Measurements from ENCODE around the gene PRDX5. TPM values are rescaled to one million over a fixed set of nuclear protein-coding genes. Genes with fewer than 3 reads are reported as not detected.

The PRDX5 gene
- total RNA-seq, 3 donors from 2014 or later, result 159 to 512 (median 353) TPM

DNA sequence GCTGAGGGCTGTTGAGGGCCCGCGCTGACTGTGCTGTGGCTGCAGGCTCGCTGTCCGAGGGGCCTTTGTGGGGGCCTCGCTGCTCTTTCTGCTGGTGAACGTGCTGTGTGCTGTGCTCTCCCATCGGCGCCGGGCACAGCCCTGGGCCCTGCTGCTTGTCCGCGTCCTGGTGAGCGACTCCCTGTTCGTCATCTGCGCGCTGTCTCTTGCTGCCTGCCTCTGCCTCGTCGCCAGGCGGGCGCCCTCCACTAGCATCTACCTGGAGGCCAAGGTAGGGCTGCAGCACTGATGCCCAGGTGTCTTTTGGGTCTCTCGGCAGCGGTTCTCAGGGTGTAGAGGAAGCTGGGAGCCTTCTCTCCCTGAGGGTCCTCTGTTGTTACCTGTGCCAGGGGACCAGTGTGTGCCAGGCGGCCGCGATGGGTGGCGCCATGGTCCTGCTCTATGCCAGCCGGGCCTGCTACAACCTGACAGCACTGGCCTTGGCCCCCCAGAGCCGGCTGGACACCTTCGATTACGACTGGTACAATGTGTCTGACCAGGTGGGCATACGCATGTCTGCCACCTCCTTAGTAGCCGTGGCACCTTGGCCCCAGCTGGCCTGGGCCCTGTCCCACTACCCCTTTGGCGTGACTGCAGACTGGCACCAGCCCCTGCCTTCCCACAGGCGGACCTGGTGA is 30.1 kb upstream of the PRDX5 start:
- no peak for DNase-seq
- intact Hi-C loops (cut with DNase I, micrococcal nuclease), result no loop called here

DNA sequence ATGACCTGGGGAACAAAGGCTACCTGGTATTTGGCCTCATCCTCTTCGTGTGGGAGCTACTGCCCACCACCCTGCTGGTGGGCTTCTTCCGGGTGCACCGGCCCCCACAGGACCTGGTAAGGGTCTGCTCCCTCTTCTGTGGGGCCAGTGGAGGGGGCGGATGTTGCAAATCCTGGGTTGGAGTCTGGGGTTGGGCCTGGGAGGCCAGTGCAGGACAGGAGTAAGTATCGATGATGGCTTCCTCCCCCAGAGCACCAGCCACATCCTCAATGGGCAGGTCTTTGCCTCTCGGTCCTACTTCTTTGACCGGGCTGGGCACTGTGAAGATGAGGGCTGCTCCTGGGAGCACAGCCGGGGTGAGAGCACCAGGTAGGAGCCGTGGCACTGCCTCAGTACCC is 29.6 kb upstream of the PRDX5 start:
- no peak overlapping the region for H3K4me3 ChIP-seq
- TF ChIP-seq, protein P1, sequence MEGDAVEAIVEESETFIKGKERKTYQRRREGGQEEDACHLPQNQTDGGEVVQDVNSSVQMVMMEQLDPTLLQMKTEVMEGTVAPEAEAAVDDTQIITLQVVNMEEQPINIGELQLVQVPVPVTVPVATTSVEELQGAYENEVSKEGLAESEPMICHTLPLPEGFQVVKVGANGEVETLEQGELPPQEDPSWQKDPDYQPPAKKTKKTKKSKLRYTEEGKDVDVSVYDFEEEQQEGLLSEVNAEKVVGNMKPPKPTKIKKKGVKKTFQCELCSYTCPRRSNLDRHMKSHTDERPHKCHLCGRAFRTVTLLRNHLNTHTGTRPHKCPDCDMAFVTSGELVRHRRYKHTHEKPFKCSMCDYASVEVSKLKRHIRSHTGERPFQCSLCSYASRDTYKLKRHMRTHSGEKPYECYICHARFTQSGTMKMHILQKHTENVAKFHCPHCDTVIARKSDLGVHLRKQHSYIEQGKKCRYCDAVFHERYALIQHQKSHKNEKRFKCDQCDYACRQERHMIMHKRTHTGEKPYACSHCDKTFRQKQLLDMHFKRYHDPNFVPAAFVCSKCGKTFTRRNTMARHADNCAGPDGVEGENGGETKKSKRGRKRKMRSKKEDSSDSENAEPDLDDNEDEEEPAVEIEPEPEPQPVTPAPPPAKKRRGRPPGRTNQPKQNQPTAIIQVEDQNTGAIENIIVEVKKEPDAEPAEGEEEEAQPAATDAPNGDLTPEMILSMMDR (IDR thresholded peaks at IDR 0.05), result no peak
- H3K9me3 ChIP-seq, result no peaks in the 10 kb centered on the region
- DNase-seq, result no peak
- peaks cover 30% of the 10 kb centered on the region for H3K4me1 ChIP-seq (ENCODE audit: low read depth)
- ATAC-seq, result no peak
- no peaks in the 10 kb centered on the region for H3K36me3 ChIP-seq (ENCODE audit: low read depth)
- intact Hi-C loops (cut with DNase I, micrococcal nuclease), result no loop called here

More for the DNA sequence above, 30.1 kb upstream of the PRDX5 start:
- TF ChIP-seq, protein P1 (IDR thresholded peaks at IDR 0.05), result no peak
- no peak overlapping the region for H3K4me3 ChIP-seq
- H3K36me3 ChIP-seq (ENCODE audit: low read depth), result no peaks in the 10 kb centered on the region
- no peaks in the 10 kb centered on the region for H3K9me3 ChIP-seq
- no peak for ATAC-seq
- peaks cover 35% of the 10 kb centered on the region for H3K4me1 ChIP-seq (ENCODE audit: low read depth)

DNA sequence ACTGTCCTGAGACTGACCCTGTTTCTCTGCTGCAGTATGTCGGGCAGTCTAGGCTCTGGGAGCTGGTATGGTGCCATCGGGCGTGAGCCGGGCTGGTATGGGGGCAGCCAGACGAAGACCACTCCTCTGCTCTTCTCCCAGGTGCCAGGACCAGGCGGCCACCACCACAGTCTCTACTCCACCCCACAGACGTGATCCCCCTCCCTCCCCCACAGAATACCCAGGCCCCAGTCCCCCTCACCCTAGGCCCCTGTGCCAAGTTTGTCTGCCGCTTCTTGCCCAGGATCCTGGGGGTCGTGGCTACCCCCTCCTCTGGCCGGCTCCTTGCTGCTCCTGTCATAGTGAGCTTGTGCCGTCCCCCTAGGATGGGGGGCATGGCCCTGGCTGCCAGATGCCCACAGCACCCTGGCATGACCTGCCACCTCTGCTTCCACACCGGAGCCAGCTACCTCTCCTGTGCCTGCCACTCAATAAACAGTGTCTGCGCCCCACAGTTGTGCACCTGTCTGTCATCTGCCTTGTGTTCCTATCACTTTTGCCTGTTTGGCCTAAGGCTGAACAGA is 28.8 kb upstream of the PRDX5 start:
- no peak for ATAC-seq
- DNase-seq, result no peak
- intact Hi-C loops (cut with DNase I, micrococcal nuclease), result no loop called here
- H3K4me3 ChIP-seq, result no peak overlapping the region
- no peaks in the 10 kb centered on the region for H3K36me3 ChIP-seq (ENCODE audit: low read depth)
- peaks cover 22% of the 10 kb centered on the region for H3K4me1 ChIP-seq (ENCODE audit: low read depth)
- TF ChIP-seq, protein P1 (IDR thresholded peaks at IDR 0.05), result no peak
- H3K9me3 ChIP-seq, result no peaks in the 10 kb centered on the region

DNA sequence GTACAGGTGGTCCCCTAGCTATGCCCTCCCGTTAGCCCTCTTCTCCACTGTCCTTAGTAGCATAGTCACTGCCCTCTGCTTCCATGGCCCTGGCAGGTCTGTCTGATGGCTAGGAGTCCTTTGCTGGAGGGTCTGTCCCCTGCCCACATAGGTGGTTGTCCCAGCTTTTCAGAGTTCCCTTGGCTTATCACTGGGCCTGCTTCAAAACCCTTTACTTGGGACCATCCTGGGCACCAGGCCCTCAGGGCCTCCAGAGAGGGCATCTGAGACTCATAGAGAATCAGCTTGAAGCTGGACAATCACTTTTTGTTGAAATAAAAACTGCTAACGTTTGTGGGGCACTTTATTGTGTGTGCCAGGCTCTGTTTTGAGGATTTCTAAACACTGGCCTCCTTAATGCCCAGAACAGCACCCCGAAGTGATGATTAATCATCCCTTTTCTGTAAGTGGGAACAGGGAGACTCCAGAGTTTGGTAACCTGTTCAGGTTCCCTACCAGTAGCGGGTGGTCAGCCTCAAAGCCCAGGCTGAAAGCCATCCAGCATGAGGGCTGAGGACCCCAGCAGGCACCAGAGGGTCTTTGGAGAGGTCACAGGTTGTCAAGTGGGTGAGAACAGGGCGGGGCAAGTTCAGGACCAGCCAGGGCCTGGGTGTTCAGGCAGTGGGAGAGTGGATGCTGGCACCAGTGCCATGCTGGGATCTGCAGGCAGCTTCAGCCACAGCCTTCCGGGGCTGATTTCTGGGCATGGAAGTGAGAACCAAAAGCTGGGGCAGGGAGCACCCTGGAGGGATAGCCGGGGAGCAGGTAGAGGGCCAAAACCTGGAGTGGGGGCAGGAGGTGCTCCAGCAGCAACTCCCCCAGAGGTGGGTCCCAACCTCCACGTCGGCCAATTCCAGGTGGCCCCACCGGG is 27.3 kb upstream of the PRDX5 start:
- Histone ChIP-seq H3K4me3 (no peak overlapping the region), H3K9me3 (no peaks in the 10 kb centered on the region), H3K4me1 (ENCODE audit: low read depth) (peaks cover 22% of the 10 kb centered on the region), H3K36me3 (ENCODE audit: low read depth) (no peaks in the 10 kb centered on the region)
- ATAC-seq (no peak), DNase-seq (no peak)
- TF ChIP-seq, protein P1 (IDR thresholded peaks at IDR 0.05), result no peak
- intact Hi-C loops (cut with DNase I, micrococcal nuclease), result no loop called here

DNA sequence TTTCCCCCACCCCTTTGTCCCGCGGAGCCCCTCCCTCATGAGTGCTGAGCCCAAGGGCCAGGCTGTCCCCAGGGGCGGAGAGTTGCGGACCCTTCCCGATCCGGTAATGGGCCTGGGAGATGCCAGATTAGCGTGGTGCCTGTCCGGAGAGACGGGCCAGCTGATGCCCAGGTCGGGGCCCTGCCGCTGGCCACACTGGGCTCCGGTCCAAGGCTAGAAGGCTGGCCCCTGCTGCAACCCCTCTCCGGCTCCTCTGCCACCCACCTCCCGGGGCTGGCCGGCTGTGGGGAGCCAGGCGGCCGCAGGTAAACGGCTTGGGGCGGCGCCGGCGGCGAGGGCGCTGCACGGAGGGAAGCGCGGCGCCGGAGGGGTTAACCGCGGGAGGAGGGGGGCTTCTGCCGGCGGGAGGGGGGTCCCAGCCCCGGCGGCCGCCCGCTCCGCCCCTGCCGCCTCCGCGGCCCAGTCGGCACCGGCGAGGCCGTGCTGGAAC is 26.6 kb upstream of the PRDX5 start, which contains the start of gene KCNK4:
TSS of gene KCNK4 (plus strand) at position 41 of the 490 bp plus-strand sequence. CDS start 1,717 bp downstream, outside the sequence.
- ATAC-seq (no peak), DNase-seq (no peak)
- intact Hi-C loops (cut with DNase I, micrococcal nuclease), result no loop called here
- Histone ChIP-seq H3K4me1 (ENCODE audit: low read depth) (peaks cover 18% of the 10 kb centered on the region), H3K9me3 (no peaks in the 10 kb centered on the region), H3K4me3 (no peak within 1 kb of the TSS), H3K36me3 (ENCODE audit: low read depth) (no peaks in the 10 kb centered on the region)
- TF ChIP-seq, protein P1 (IDR thresholded peaks at IDR 0.05), result no peak
